GM18511 (cell line): ENCODE data around the gene KLF9.
A peak's percentile ranks its signal among the peaks of the same experiment; 100 is the strongest.
"Not testable (repeated sequence)": the region's sequence is repeated elsewhere in the genome, so short reads cannot be mapped to it uniquely, and the experiment has no call there.

ENCODE experiments used
- ATAC-seq: cut with Tn5 transposase; IDR thresholded peaks from one replicate; pipeline ENCODE4 v1.9.1; 2021; ENCODE audit warnings: mild to moderate bottlenecking, moderate library complexity; ENCODE audit not compliant: unreplicated experiment

Gene KLF9

DNA sequence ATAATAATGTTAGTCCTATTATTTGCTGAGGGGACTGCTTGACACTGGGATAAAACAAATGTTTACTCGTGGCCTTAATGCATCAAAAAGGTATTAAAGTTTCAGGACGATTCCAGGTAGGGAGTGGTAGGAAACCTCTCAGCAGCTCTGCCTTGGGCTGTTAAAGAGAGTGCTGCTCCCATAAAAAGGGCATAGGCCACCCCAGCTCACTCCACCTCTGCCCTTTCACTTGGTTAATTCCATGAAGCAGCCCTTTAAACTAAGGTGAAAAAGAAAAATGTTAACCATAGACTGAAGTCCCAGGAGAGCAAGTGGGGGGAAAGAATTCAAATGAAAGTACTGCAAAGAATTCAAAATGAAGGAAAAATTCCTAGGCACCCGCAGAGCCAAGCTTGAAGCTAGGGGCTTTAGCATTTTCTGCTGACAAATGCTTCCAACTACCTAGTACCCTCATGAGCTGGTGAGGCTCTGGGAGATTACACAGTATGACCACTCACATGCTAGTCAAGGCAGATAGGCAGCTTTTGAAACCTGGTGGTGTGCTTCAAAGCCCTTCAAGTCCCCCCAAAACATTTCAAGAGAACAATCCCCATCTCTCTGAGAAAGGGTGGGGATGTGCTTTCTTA, 8.5 kb downstream of the KLF9 start:
- peak; percentile 42 for ATAC-seq

DNA sequence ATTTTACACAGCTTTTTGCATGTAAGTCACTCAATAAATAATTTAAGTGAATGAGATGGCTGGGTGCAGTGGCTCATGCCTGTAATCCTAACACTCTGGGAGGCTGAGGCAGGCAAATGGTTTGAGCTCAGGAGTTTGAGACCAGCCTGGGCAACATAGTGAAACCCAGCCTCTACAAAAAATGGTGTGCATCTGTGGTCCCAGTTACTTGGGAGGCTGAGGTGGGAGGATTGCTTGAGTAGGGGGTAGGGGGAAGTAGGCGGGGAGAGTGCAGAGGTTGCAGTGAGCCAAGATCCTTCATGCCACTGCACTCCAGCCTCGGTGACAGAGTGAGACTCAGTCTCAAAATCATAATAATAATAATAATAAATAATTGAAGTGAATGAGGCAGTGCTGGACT, 10.2 kb downstream of the KLF9 start:
- ATAC-seq, result no peak

DNA sequence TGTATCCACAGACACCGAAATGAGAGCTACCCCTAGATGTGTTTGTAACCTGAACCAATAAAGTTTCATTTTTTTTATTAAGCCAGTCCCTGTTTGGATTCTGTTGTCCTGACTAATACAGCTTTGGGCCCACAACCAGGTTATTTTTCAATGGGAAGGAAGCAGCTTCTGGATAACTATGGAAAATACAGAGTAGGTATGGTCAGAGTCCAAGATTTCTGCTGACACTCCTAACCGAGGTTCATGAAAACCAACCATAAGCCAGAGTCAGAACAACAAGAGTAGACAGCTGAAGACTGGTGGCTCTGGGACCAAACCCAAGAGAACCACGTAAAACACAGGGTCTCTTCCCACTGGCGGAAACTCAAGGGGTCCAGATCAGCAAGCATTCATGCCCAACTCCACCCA, 10.8 kb downstream of the KLF9 start:
- no peak for ATAC-seq

DNA sequence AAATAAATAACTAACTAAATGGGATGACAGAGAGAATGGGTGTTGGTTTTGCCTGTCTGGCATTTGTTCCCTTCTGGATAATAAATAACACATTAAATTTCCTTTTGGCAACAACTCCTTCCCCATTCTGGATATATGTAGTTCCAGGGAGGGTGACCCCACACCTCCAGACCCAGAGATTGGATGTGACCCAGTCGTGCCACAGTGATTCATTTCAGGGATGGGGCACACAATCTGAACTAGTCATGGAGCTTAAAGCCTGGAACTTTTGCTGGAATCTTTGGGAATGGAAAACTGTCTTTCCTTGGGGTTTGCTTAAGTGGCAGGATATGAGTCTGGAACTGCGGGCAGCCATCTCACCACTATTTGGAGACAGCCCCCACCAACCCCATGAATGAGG, 11.3 kb downstream of the KLF9 start:
- ATAC-seq, result no peak

DNA sequence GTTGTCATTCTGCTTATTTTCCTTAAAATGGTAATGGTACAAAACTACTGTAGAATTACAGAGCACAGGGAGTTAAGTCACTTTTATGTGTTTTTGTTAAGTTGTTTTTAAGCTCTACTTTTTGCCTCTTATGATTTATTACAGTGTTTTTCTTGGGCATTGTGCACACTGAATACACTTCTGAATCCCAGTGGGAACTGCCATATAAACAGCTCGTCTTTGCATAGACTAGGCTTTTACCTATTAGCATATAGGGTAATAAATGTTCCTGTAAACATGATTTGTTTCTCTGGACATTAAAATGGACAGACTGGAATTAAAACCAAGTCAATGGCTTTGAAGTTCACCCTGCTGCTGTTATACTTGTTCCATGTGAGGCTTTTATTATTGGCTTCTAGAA, 12.2 kb downstream of the KLF9 start:
- ATAC-seq, result no peak

DNA sequence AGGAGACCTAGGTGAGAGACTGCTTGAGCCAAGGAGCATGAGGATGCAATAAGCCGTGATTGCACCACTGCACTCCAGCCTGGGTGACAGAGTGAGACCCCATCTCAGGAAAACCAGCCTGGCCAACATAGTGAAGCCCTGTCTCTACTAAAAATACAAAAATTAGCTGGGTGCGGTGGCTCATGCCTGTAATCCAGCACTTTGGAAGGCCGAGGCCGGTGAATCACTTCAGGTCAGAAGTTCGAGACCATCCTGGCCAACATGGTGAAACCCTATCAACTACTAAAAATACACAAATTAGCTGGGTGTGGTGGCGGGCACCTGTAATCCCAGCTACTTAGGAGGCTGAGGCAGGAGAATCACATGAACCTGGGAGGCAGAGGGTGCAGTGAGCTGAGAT, 13.2 kb downstream of the KLF9 start:
- not testable (repeated sequence) for ATAC-seq

DNA sequence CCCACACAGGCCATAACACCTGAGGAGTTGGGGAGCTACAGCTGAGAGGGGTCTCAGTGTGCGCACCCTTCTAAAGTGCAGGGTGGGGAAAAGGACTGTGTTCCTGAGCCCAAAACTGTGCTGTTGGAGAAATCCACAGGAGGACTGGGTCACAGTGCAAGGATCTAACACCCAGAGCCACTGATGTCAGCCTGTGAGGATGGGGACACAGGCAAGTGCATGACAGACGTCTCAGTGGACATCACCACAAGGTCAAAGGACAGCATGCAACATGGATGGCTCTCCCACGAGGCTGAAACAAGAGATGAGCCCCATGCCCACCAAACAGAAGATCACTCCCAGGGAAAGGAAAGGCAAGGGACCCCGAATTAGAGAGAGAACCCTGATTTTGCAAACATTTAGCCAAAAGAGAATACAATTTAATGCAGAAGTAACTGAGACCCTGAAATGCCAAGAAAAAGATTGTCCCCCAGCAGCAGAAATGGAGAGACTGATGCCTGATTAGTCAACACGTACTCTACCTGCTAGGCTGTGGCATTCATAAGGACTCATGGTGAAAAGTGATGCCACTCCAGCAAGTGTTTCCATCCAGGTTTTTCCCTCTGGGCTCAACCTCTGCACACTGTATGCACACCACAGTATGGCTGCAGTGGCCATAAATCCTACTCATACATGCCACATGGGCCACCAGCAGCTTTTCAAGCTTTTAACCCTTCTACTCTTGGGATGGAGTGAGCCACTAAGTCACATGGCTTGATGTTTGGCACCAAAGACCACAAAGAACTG, 14.2 kb downstream of the KLF9 start:
- no peak for ATAC-seq

DNA sequence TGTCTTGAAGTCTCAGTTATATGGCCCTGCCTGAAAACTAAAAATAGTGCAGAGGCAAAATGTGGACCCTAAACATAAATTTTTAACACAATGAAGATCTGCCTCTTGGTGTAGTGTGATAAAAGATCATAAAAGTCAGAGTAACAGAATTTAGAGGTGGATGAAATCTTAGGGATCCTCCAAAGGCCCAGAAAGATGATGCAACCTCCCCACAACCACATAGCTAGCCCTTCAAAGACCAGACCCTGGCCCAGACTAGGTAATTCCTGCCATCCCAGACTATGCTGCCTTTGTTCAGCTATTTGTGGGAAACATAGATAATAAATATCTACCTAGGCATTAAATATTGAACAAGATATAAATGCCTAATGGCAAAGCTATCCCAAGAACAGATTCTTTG, 15.3 kb downstream of the KLF9 start:
- ATAC-seq, result no peak

DNA sequence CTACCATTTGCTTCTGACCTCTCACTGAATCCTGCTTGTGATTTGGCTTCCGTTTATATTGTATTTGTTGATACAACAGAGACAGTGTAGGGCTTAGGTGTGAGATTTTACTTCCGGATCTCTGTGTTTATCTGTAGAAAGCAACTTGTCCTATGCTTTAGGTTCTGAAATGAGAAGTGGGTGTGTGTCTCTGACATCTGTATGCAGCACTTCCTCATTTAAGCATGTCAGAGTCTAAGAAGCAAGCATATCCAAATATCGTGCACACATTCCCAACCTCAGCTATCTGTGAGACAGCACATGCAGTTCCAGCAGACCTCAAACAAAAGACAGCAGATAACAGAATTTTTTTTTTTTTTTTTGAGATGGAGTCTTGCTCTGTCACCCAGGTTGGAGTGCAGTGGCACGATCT, 16.3 kb downstream of the KLF9 start:
- ATAC-seq, result peak; percentile 100

DNA sequence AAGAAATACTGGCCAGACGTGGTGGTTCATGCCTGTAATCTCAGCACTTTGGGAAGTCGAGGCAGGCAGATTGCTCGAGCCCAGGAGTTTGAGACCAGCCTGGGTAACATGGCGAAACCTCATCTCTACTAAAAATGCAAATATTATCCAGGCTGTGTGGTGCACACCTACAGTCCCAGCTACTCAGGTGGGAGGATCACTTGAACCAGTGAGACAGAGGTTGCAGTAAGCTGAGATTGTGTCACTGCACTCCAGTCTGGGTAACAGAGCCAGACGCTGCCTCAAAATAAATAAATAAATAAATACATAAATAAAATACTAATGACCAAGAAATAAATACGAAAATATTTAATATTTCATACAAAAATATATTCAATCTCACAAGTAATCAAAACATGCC, 18.8 kb downstream of the KLF9 start:
- ATAC-seq, result no peak

DNA sequence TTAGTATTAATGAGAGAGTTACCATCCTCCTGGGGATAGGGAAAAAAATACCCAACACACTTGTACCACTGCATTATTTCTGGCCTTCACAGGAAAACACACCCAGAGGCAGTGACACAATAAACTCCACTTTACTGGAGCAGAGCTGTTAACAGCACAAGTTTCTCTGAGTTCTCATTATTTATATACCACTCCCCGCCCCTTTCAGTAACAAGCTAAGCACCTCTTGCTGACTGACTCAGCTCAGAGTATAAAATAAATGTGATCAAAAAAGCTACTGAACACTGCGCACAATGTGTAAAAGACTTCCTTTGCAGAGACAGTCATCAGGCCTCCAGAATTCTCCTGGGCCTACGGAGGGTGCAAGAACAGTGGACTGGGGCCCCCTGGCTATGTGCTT, 21.6 kb downstream of the KLF9 start:
- no peak for ATAC-seq

DNA sequence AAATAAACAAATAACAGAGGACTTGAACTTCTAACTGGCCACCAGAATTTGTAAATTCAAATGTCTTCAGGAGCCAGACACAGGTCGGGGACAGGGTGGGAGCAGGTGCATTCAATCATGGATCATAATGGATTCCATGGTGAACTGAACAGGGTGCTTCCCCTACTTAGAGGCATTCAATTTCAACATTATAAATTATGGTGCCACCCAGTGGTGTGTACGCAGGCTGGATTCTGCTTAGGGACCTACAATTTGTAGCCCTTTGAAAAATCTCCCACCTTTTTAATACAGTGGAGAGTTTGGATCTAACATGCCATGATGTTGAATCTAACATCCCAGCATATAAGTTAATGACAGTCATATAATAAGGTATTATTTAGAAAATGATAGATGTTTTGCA, 22.3 kb downstream of the KLF9 start:
- ATAC-seq, result peak; percentile 69

DNA sequence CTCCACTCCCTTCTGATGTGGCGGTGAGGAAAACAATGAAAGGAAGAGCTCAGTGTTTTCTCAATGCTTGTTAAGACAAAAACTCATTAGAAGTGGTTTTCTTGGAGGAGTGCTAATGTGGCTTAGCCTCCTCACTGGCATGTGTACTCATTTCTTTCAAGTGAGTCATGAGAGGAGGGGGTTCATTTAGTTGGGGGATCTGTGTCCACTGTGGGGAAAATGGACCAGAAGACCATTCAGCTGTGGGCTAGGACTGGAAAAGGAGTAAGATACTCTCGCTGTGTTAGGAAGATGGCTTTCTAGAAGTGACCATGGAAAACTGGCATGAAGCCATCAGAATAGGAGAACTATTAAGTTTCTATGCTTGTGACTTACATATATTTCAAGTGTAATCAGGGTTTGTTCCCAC, 23.5 kb downstream of the KLF9 start:
- no peak for ATAC-seq

DNA sequence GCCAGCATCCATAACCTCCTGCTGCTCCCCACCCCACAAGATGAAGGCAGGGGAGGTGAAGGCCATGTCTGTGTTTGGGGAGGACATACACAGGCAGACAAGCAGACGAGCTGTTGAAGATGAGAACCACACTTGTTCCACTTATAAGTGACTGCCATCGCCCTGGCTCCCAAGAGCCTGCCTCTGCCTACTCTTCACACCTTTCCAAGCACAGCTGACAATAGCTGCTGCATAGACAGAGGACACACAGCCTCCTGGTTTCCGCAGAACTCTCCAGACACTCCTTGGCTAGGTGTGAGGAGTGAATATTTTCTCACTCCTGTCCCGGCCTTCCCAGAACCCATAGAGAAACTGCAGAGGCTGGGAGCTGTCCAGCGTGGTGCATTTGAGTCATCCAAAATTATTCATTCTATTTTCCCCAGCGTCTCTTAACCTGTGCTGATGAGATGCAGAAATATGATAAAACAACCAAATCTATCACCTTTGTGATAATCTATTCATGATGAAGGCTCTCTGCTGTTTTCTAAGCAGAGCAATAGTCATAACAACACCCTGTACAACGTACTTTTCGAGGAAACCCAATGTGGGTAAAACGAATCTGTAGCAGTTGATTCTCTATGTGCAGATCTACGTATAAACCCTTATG, 24.7 kb downstream of the KLF9 start:
- no peak for ATAC-seq

DNA sequence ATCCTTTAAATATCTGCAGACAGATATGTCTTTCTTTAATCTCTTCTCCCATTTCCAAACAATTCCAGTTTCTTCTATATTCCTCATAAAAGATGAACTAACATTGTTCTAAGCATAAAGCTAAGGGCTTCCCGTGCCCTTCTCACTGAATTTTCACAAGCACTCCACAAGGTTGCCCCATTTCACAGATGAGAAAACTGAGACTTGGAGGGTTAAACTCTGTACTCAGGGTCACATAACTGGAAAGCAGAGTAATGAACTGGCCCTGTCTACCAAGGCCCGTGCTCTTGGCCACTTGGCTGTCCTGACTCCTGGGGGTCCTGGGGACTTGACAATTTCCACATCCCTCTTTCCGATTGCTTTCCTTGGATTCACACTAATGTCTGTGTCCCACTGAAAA, 25.3 kb downstream of the KLF9 start:
- ATAC-seq, result no peak

DNA sequence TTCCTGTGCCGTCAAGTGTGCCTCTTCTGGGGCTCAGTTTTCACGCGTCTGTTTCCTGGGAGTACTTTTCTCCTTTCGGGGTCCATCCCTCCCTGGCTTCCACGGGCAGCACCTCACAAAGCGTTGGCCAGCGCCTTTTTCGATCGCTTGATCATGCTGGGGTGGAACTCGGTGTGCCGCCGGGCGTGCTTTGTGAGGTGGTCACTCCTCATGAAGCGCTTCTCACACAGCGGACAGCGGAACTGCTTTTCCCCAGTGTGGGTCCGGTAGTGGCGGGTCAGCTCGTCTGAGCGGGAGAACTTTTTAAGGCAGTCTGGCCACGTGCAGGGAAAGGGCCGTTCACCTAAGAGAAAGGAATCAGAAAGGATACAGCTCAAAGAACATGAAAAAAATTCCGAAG, 26.8 kb downstream of the KLF9 start:
- ATAC-seq, result no peak

DNA sequence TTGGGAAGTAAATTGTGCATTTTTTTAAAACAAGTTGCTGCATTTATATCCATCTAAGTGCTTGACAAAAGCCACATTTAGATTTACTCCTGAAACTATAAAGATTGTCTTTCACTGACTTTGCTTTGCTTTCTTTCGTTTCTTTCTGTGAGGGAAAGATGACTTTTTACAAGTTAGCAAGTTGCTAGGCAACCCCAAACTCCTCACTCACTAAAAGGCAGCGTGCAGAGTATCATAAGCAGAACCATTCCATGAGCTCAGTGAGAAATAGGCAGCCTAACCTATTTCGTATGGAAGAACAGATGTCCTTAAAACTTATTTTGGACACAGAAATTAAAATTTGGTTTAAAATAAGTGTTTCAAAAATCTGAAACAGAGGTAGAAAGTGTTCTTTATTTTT, 29.0 kb downstream of the KLF9 start:
- no peak for ATAC-seq

DNA sequence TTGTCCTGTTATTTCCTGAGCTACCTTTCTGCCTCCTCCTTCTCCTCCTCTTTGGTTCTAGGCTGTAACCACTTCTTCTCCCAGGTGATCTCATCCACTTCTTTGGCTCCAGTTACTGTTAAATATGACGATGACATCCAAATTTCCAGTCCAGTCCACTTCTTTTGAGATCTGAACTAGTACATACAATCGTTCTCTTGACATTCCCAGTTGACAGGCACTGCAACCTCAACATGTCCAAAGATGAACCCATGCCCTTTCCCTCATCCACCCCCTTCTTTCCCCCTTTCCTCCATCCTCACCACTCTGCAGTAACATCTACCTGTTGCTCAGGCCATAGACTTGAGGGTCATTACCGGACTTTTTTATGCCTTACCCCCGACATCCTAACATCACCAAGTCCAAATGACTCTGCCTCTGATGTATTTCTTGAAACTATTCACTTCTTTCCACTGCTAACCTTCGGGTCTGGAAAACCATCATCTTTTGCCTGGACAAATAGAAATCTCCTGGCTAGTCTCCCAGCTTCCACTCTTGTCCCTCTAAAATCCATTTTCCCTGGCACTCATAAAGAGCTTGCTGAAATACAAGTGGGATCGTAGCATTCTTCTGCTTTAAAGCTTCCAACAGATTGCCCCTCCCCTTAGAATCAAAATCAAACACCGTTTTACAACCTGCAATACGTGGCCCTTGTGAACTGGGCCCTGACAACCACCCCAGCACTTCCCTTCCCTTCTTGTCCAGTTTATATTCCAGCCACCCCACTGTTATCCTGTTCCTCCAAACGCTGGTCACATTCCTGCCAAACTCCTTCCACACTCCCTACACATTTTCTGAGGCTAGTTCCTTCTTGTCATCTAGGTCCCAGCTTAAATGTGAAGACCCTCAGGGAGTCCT, 31.5 kb downstream of the KLF9 start:
- ATAC-seq, result no peak

DNA sequence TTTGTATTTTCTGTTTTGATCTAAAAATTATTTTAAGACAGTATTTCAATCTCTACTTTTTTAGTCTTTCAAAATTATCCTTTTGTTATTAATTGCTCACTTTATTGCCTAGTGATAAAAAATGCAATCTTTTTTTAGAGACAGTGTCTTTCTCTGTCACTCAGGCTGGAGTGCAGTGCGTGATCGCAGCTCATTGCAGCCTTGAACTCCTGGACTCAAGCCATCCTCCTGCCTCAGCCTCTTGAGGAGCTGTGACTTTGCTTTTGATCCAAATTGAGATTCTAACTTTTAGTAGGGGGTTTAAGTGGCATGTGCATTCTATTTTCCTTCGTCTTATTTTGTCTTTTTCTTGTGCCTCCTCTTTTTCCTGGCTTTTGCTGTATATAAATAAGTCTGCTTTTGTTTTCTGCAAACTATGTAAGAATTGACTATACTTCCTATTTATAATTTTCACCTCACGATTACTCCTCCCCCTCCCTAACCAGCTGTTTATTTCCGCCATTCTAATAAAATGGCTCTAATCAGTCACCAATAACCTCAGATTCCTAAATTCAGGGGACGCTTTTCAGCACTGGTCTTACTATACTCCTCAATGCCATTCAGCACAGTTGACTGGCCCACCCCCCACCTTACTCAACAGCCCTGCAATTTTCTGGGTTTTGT, 32.3 kb downstream of the KLF9 start:
- ATAC-seq, result no peak

DNA sequence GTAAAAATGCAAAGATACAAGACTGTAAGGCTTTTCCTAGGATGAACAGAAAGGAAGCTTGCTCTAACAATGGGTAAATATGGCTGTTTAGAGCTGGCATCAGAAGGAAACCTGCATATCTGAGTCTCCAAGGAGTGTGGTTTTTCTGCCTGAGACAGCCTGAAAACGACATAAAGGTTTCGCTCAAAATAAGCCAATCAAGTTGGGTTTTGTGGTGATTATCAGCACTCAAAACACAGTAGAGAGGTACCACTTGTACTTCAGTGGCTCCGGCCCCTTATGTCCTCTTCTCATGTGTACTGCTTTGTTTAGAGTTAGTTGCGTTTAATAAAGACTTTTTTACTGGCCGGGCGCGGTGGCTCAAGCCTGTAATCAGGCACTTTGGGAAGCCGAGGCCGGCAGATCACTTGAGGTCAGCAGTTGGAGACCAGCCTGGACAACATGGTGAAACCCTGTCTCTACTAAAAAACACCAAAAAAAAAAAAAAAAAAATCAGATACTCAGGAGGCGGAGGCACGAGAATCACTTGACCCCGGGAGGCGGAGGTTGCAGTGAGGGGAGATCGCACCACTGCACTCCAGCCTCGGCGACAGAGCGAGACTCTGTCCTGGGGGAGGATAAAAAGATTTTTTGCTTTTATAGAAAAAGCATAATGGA, 39.4 kb downstream of the KLF9 start:
- no peak for ATAC-seq
